H1 (cell line): Measurements from ENCODE around the gene CHRNA4. TPM values are rescaled to one million over a fixed set of nuclear protein-coding genes. Genes with fewer than 3 reads are reported as not detected.

Experiments used
- ATF2 ChIP-seq: IDR thresholded peaks from 2 replicates; pipeline ENCODE4 v1.6.1; 2012; ENCODE audit warnings: low read length, inconsistent platforms
- CEBPB ChIP-seq: IDR thresholded peaks from 2 replicates; pipeline ENCODE4 v1.6.1; 2012; ENCODE audit warnings: low read depth, low read length
- EP300 ChIP-seq, 2 experiments: IDR thresholded peaks; 1 replicate in 1 of 2; 2 replicates in 1 of 2; pipeline ENCODE4 v1.6.1; 2011 to 2012; ENCODE audit warnings: low read depth in 2 of 2, low read length in 2 of 2, mild to moderate bottlenecking in 2 of 2, borderline replicate concordance in 1 of 2, inconsistent platforms in 1 of 2, moderate library complexity in 1 of 2
- MAFK ChIP-seq: IDR thresholded peaks from 2 replicates; pipeline ENCODE4 v1.6.1; 2012; ENCODE audit warnings: low read depth, mild to moderate bottlenecking, improper control_type of control experiment, low read length
- NRF1 ChIP-seq: IDR thresholded peaks from 2 replicates; pipeline ENCODE4 v1.6.1; 2011; ENCODE audit warnings: mild to moderate bottlenecking, low read depth, low read length, improper control_type of control experiment
- RBBP5 ChIP-seq: IDR thresholded peaks from 2 replicates; pipeline ENCODE4 v1.7.1; 2012; ENCODE audit warnings: low read depth, mild to moderate bottlenecking, inconsistent platforms, low read length, moderate library complexity, borderline replicate concordance
- polyA plus RNA-seq, 7 experiments: library from polyadenylated mRNA; depleted of rRNA in 3 of 7; stranded (reverse) in 5 of 7; unstranded in 2 of 7; fragments of >200 nt in 5 of 7; fragments of 200-250 nt in 2 of 7; gene quantifications; 1 replicate in 5 of 7; 2 replicates in 1 of 7; 4 replicates in 1 of 7; pipeline versions ENCODE4 v1.2.1 to v1.2.3, GENCODE V29; 2011 to 2013; ENCODE audit warnings: missing spikeins in 2 of 7, mixed read lengths in 2 of 7
- total RNA-seq: library from RNA; stranded (reverse); fragmentation: NEBNext Ultra II Directional; extraction: Animal tissue kit (Norgen Biotek cat#: 25700); gene quantifications from 2 replicates; pipeline ENCODE4 v1.2.1, GENCODE V29; 2021

Gene CHRNA4
- total and polyA plus RNA-seq, 2 of the 8 experiments (the other 6 are each of a cell fraction or from before 2014, with no cell fraction given): 4.3 to 5.7 TPM

GRCh38 chr20:63347950-63348827, 13.0 kb downstream of the CHRNA4 start (continued):
- TF ChIP-seq ATF2: no peak
- no peak for TF ChIP-seq RBBP5
- no peak for TF ChIP-seq MAFK
- no peak for TF ChIP-seq CEBPB
- TF ChIP-seq NRF1: no peak
- no peak for TF ChIP-seq EP300 (IDR thresholded peaks at IDR 0.05; ENCODE audit: borderline replicate concordance in 1 of 2, low read depth in 2 of 2, low read length in 2 of 2)
